Measurements from ENCODE around the gene TMEM176B. TPM values are rescaled to one million over a fixed set of nuclear protein-coding genes. Genes with fewer than 3 reads are reported as not detected.

The TMEM176B gene
- 4.7 TPM for total RNA-seq

GRCh38 chr7:150799741-150800580 lies at the start of gene TMEM176B:
TSS of gene TMEM176B (minus strand) at chr7:150800364. CDS start at chr7:150796569, 3,795 bp downstream.
- H3K4me1 ChIP-seq (ENCODE audit: insufficient read depth, low read length), result peaks cover 22% of the 10 kb centered on the region
- peak within 1 kb of the TSS; percentile 25 for H3K4me3 ChIP-seq (ENCODE audit: low read length)
- H3K27me3 ChIP-seq (ENCODE audit: insufficient read depth, low read length), result peaks cover 55% of the 10 kb centered on the region
- no peaks in the 10 kb centered on the region for H3K9me3 ChIP-seq (ENCODE audit: low read depth, low read length)

GRCh38 chr7:150849204-150849775 lies 49.1 kb upstream of the TMEM176B start:
- Histone ChIP-seq H3K27me3 (ENCODE audit: insufficient read depth, low read length) (peaks cover 3% of the 10 kb centered on the region), H3K9me3 (ENCODE audit: low read depth, low read length) (no peaks in the 10 kb centered on the region), H3K4me3 (ENCODE audit: low read length) (no peak overlapping the region), H3K4me1 (ENCODE audit: insufficient read depth, low read length) (no peaks in the 10 kb centered on the region)

GRCh38 chr7:150848561-150849115 lies 48.5 kb upstream of the TMEM176B start:
- Histone ChIP-seq H3K4me1 (ENCODE audit: insufficient read depth, low read length) (no peaks in the 10 kb centered on the region), H3K4me3 (ENCODE audit: low read length) (no peak overlapping the region), H3K27me3 (ENCODE audit: insufficient read depth, low read length) (peaks cover 3% of the 10 kb centered on the region), H3K9me3 (ENCODE audit: low read depth, low read length) (no peaks in the 10 kb centered on the region)

- H3K4me3 ChIP-seq (ENCODE audit: low read length), result no peak overlapping the region
- H3K4me1 ChIP-seq (ENCODE audit: insufficient read depth, low read length), result no peaks in the 10 kb centered on the region
- peaks cover 3% of the 10 kb centered on the region for H3K27me3 ChIP-seq (ENCODE audit: insufficient read depth, low read length)
- no peaks in the 10 kb centered on the region for H3K9me3 ChIP-seq (ENCODE audit: low read depth, low read length)
These were observed 47.9 kb upstream of the TMEM176B start for GRCh38 chr7:150848111-150848510.

GRCh38 chr7:150847536-150847935 lies 47.4 kb upstream of the TMEM176B start:
- no peak overlapping the region for H3K4me3 ChIP-seq (ENCODE audit: low read length)
- H3K27me3 ChIP-seq (ENCODE audit: insufficient read depth, low read length), result peaks cover 3% of the 10 kb centered on the region
- H3K9me3 ChIP-seq (ENCODE audit: low read depth, low read length), result no peaks in the 10 kb centered on the region
- no peaks in the 10 kb centered on the region for H3K4me1 ChIP-seq (ENCODE audit: insufficient read depth, low read length)

- Histone ChIP-seq H3K27me3 (ENCODE audit: insufficient read depth, low read length) (peaks cover 3% of the 10 kb centered on the region), H3K4me1 (ENCODE audit: insufficient read depth, low read length) (no peaks in the 10 kb centered on the region), H3K4me3 (ENCODE audit: low read length) (no peak overlapping the region), H3K9me3 (ENCODE audit: low read depth, low read length) (no peaks in the 10 kb centered on the region)
These were observed 46.3 kb upstream of the TMEM176B start for GRCh38 chr7:150846291-150847115.

GRCh38 chr7:150845421-150845861 lies 45.3 kb upstream of the TMEM176B start:
- Histone ChIP-seq H3K9me3 (ENCODE audit: low read depth, low read length) (no peaks in the 10 kb centered on the region), H3K4me3 (ENCODE audit: low read length) (no peak overlapping the region), H3K27me3 (ENCODE audit: insufficient read depth, low read length) (peaks cover under 1% of the 10 kb centered on the region), H3K4me1 (ENCODE audit: insufficient read depth, low read length) (no peaks in the 10 kb centered on the region)

- Histone ChIP-seq H3K4me1 (ENCODE audit: insufficient read depth, low read length) (no peaks in the 10 kb centered on the region), H3K9me3 (ENCODE audit: low read depth, low read length) (no peaks in the 10 kb centered on the region), H3K4me3 (ENCODE audit: low read length) (no peak overlapping the region), H3K27me3 (ENCODE audit: insufficient read depth, low read length) (no peaks in the 10 kb centered on the region)
These were observed 42.6 kb upstream of the TMEM176B start for GRCh38 chr7:150842716-150843115.

- Histone ChIP-seq H3K4me1 (ENCODE audit: insufficient read depth, low read length) (no peaks in the 10 kb centered on the region), H3K9me3 (ENCODE audit: low read depth, low read length) (no peaks in the 10 kb centered on the region), H3K27me3 (ENCODE audit: insufficient read depth, low read length) (no peaks in the 10 kb centered on the region), H3K4me3 (ENCODE audit: low read length) (no peak overlapping the region)
These were observed 41.9 kb upstream of the TMEM176B start for GRCh38 chr7:150842018-150842417.

GRCh38 chr7:150838965-150839650 lies 38.9 kb upstream of the TMEM176B start:
- Histone ChIP-seq H3K27me3 (ENCODE audit: insufficient read depth, low read length) (no peaks in the 10 kb centered on the region), H3K4me1 (ENCODE audit: insufficient read depth, low read length) (no peaks in the 10 kb centered on the region), H3K4me3 (ENCODE audit: low read length) (no peak overlapping the region), H3K9me3 (ENCODE audit: low read depth, low read length) (no peaks in the 10 kb centered on the region)

GRCh38 chr7:150835702-150836280 lies 35.6 kb upstream of the TMEM176B start:
- H3K9me3 ChIP-seq (ENCODE audit: low read depth, low read length), result no peaks in the 10 kb centered on the region
- no peaks in the 10 kb centered on the region for H3K4me1 ChIP-seq (ENCODE audit: insufficient read depth, low read length)
- no peak overlapping the region for H3K4me3 ChIP-seq (ENCODE audit: low read length)
- peaks cover 6% of the 10 kb centered on the region for H3K27me3 ChIP-seq (ENCODE audit: insufficient read depth, low read length)

- H3K4me3 ChIP-seq (ENCODE audit: low read length), result no peak overlapping the region
- H3K27me3 ChIP-seq (ENCODE audit: insufficient read depth, low read length), result peaks cover 6% of the 10 kb centered on the region
- H3K4me1 ChIP-seq (ENCODE audit: insufficient read depth, low read length), result no peaks in the 10 kb centered on the region
- H3K9me3 ChIP-seq (ENCODE audit: low read depth, low read length), result no peaks in the 10 kb centered on the region
These were observed 34.9 kb upstream of the TMEM176B start for GRCh38 chr7:150835019-150835418.

- H3K4me3 ChIP-seq (ENCODE audit: low read length), result no peak overlapping the region
- no peaks in the 10 kb centered on the region for H3K4me1 ChIP-seq (ENCODE audit: insufficient read depth, low read length)
- peaks cover 6% of the 10 kb centered on the region for H3K27me3 ChIP-seq (ENCODE audit: insufficient read depth, low read length)
- H3K9me3 ChIP-seq (ENCODE audit: low read depth, low read length), result no peaks in the 10 kb centered on the region
These were observed 31.7 kb upstream of the TMEM176B start for GRCh38 chr7:150831851-150832250.

GRCh38 chr7:150830937-150831336 lies 30.8 kb upstream of the TMEM176B start:
- H3K4me1 ChIP-seq (ENCODE audit: insufficient read depth, low read length), result no peaks in the 10 kb centered on the region

More at GRCh38 chr7:150830937-150831336, 30.8 kb upstream of the TMEM176B start:
- Histone ChIP-seq H3K9me3 (ENCODE audit: low read depth, low read length) (no peaks in the 10 kb centered on the region), H3K27me3 (ENCODE audit: insufficient read depth, low read length) (peaks cover 8% of the 10 kb centered on the region), H3K4me3 (ENCODE audit: low read length) (no peak overlapping the region)

Measured in mononuclear cell (primary cell).